ENCODE results near the gene TMEM178B.

DNA sequence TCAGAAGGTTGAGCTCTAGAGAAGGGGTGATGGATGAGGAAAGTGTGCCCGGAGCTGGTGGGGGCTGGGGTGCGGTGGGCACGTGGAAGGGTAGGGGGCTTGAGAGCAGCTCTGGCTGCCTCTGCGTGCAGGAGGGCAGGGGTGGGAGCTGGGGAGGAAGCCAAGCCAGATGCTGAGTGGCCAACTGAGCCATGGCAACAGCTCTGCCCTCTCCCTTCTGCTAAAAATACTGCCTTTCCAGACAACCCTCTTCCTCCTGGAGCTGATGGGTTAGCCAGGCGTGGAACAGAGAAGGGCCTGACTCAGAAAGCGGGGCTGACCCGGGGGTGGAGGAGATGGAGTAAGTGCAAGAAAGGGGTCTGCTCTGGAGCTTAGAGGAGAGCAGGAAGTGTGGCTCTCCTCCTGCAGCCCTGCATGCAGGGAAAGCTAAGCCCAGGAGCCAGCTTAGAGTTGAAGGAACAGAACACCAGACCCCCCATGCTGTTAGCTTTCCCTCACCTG, 362.8 kb downstream of the TMEM178B start:
- TF ChIP-seq HNRNPK (IDR thresholded peaks at IDR 0.05; ENCODE audit: low read depth, low read length, poor library complexity, severe bottlenecking) (no peak), POLR2AphosphoS5 (IDR thresholded peaks at IDR 0.05; ENCODE audit: control insufficient read depth, insufficient read depth, low read depth, low read length) (no peak), CHD2 (IDR thresholded peaks at IDR 0.05; ENCODE audit: low read depth, low read length) (no peak), CEBPB (tag; IDR thresholded peaks at IDR 0.05) (no peak), YY1 (IDR thresholded peaks at IDR 0.05; ENCODE audit: borderline replicate concordance in 1 of 3, control insufficient read depth in 1 of 3, extremely low read depth in 1 of 3, insufficient read depth in 3 of 3, insufficient read length in 1 of 3, insufficient replicate concordance in 2 of 3, low read depth in 1 of 3, low read length in 2 of 3) (no peak), TEAD4 (IDR thresholded peaks at IDR 0.05; ENCODE audit: low read length) (no peak), TEAD4 (CRISPR knock-in tag; IDR thresholded peaks at IDR 0.05; ENCODE audit: borderline replicate concordance) (no peak)
